Measurements from ENCODE around the gene ZNF22.

ZNF22 gene

GRCh38 chr10:45015590-45015989 lies 14.9 kb downstream of the ZNF22 start:
- Histone ChIP-seq H3K27me3 (ENCODE audit: insufficient read depth, low read depth, severe bottlenecking) (no peaks in the 10 kb centered on the region), H3K9me3 (ENCODE audit: severe bottlenecking) (no peaks in the 10 kb centered on the region), H3K27ac (no peak overlapping the region), H3K36me3 (no peaks in the 10 kb centered on the region), H3K4me3 (ENCODE audit: low read depth, low read length) (no peak overlapping the region)
- no peak for DNase-seq
- no peak for TF ChIP-seq CTCF (IDR thresholded peaks at IDR 0.05; ENCODE audit: low read depth, low read length)

DNA sequence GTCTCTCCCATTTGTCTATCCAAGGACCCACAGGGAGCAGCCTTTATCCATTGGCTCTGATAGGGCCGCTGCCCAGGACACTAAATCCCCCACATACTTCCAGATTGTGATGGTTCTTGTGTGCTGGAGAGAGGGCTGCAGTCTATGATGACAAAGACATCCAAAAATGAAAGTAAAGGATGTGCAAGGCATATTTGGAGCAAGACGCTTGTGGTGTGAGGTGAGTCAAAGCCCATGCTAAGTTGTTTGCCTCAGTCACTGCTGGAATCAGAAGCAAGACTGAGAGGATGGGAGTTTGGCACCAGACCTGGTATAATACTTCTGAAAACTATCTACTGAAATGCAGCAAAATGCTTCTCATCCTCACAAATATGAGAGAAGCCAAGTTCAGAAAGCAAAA lies 22.7 kb downstream of the ZNF22 start:
- Histone ChIP-seq H3K36me3 (no peaks in the 10 kb centered on the region), H3K27ac (no peak overlapping the region), H3K4me3 (ENCODE audit: low read depth, low read length) (no peak overlapping the region), H3K27me3 (ENCODE audit: insufficient read depth, low read depth, severe bottlenecking) (no peaks in the 10 kb centered on the region), H3K9me3 (ENCODE audit: severe bottlenecking) (no peaks in the 10 kb centered on the region)
- TF ChIP-seq CTCF (IDR thresholded peaks at IDR 0.05; ENCODE audit: low read depth, low read length), result no peak
- DNase-seq, result no peak

GRCh38 chr10:45034301-45034700 lies 33.6 kb downstream of the ZNF22 start:
- H3K9me3 ChIP-seq (ENCODE audit: severe bottlenecking), result no peaks in the 10 kb centered on the region
- TF ChIP-seq CTCF (IDR thresholded peaks at IDR 0.05; ENCODE audit: low read depth, low read length), result no peak
- no peak overlapping the region for H3K4me3 ChIP-seq (ENCODE audit: low read depth, low read length)
- no peaks in the 10 kb centered on the region for H3K36me3 ChIP-seq
- no peak for DNase-seq
- H3K27ac ChIP-seq, result no peak overlapping the region
- H3K27me3 ChIP-seq (ENCODE audit: insufficient read depth, low read depth, severe bottlenecking), result no peaks in the 10 kb centered on the region

GRCh38 chr10:45035673-45036072 lies 35.0 kb downstream of the ZNF22 start:
- no peaks in the 10 kb centered on the region for H3K36me3 ChIP-seq
- no peak overlapping the region for H3K4me3 ChIP-seq (ENCODE audit: low read depth, low read length)
- no peak for DNase-seq
- no peak overlapping the region for H3K27ac ChIP-seq
- H3K9me3 ChIP-seq (ENCODE audit: severe bottlenecking), result no peaks in the 10 kb centered on the region
- no peak for TF ChIP-seq CTCF (IDR thresholded peaks at IDR 0.05; ENCODE audit: low read depth, low read length)
- H3K27me3 ChIP-seq (ENCODE audit: insufficient read depth, low read depth, severe bottlenecking), result no peaks in the 10 kb centered on the region

DNA sequence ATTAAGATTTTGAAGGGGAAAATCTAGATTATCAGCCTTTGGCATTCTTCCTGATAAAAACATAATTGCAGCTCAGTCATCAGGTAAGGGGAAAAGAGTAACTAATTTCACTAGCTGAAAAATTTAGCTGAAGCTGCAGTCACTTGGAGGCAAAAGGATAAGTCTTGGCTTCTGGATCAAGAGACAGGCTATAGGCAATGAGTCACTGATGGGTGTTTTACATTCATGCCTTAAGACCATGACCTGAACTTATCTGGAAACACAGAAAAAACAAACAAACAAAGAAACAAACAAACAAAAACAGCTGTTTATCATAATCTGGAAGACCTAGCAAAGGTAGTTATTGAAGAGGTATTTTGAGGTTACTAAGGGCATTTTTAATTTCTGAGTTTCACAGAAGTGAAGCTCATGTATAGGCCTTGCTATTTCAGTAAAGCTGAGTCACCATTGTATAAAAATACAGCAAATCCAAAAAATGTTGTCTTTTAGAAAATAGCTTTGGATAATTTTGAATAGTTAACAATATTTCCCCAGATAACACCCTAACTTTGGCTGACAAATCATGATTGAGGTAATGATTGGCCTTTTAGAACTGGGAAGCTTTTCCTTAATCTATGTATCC lies 40.3 kb downstream of the ZNF22 start:
- TF ChIP-seq CTCF (IDR thresholded peaks at IDR 0.05; ENCODE audit: low read depth, low read length), result no peak
- H3K27ac ChIP-seq, result no peak overlapping the region
- H3K9me3 ChIP-seq (ENCODE audit: severe bottlenecking), result no peaks in the 10 kb centered on the region
- no peak overlapping the region for H3K4me3 ChIP-seq (ENCODE audit: low read depth, low read length)
- DNase-seq, result no peak
- H3K36me3 ChIP-seq, result no peaks in the 10 kb centered on the region
- H3K27me3 ChIP-seq (ENCODE audit: insufficient read depth, low read depth, severe bottlenecking), result no peaks in the 10 kb centered on the region

- no peaks in the 10 kb centered on the region for H3K27me3 ChIP-seq (ENCODE audit: insufficient read depth, low read depth, severe bottlenecking)
- no peak overlapping the region for H3K27ac ChIP-seq
- no peaks in the 10 kb centered on the region for H3K9me3 ChIP-seq (ENCODE audit: severe bottlenecking)
- no peak for DNase-seq
- TF ChIP-seq CTCF (IDR thresholded peaks at IDR 0.05; ENCODE audit: low read depth, low read length), result no peak
- no peaks in the 10 kb centered on the region for H3K36me3 ChIP-seq
- no peak overlapping the region for H3K4me3 ChIP-seq (ENCODE audit: low read depth, low read length)
Measured at GRCh38 chr10:45044290-45044689, 43.6 kb downstream of the ZNF22 start.

Measured in WERI-Rb-1 (cell line).